Breast epithelium (tissue), 3 donors: ENCODE measurements around the gene TNFAIP8.

Experiments used
- POLR2A ChIP-seq: fragments of 450-650 bp; IDR thresholded peaks from one replicate; pipeline ENCODE4 v1.6.1; 2016; ENCODE audit warnings: antibody characterized with exemption, mild to moderate bottlenecking, moderate library complexity
- POLR2AphosphoS5 ChIP-seq, 3 donors: sonication (generic); formaldehyde crosslinking; IDR thresholded peaks; one replicate each; pipeline ENCODE4 v1.6.1; 2017; ENCODE audit warnings: antibody characterized with exemption in 3 of 3
- TF ChIP-seq, protein P1 (sequence below), 3 donors: fragments of 450-650 bp; IDR thresholded peaks; one replicate each; pipeline ENCODE4 v1.5.1; 2016 to 2017; ENCODE audit warnings: antibody characterized with exemption in 3 of 3, mild to moderate bottlenecking in 3 of 3, moderate library complexity in 3 of 3

DNA sequence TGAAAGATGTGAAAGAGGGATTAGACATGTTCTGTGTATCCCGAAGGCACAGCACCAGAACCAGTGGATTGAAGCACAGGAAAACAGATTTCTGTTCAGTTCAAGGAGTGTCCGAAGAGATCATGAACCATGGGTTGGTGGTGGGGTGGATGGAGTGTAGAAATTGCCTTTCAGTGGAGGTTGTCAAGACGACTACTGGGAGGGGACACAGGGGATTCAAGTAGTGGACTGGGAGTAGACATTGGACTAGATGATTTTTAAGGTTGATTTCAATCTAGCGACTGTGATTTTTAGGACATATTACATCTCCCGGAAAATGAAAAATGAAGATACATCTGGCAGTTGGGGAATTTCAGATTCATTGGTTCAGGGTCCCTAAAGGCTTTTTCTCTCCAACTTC lies 35.9 kb upstream of the TNFAIP8 start:
- TF ChIP-seq, protein P1, sequence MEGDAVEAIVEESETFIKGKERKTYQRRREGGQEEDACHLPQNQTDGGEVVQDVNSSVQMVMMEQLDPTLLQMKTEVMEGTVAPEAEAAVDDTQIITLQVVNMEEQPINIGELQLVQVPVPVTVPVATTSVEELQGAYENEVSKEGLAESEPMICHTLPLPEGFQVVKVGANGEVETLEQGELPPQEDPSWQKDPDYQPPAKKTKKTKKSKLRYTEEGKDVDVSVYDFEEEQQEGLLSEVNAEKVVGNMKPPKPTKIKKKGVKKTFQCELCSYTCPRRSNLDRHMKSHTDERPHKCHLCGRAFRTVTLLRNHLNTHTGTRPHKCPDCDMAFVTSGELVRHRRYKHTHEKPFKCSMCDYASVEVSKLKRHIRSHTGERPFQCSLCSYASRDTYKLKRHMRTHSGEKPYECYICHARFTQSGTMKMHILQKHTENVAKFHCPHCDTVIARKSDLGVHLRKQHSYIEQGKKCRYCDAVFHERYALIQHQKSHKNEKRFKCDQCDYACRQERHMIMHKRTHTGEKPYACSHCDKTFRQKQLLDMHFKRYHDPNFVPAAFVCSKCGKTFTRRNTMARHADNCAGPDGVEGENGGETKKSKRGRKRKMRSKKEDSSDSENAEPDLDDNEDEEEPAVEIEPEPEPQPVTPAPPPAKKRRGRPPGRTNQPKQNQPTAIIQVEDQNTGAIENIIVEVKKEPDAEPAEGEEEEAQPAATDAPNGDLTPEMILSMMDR (IDR thresholded peaks at IDR 0.05): no peak
- no peak for TF ChIP-seq POLR2A
- TF ChIP-seq POLR2AphosphoS5 (IDR thresholded peaks at IDR 0.05): no peak
